Stimulated activated CD4-positive, alpha-beta T cell treated with anti-CD3 and anti-CD28 coated beads, Interleukin-1b, Interleukin-23, amount 100 ng/mL, for 48 hours (primary cell): ENCODE data around the gene GUF1.
"Not testable (repeated sequence)": the region's sequence is repeated elsewhere in the genome, so short reads cannot be mapped to it uniquely, and the experiment has no call there.

Experiments
- DNase-seq: peaks from one replicate; pipeline ENCODE4 v3.0.0-alpha.2; 2020

The GUF1 gene

DNA sequence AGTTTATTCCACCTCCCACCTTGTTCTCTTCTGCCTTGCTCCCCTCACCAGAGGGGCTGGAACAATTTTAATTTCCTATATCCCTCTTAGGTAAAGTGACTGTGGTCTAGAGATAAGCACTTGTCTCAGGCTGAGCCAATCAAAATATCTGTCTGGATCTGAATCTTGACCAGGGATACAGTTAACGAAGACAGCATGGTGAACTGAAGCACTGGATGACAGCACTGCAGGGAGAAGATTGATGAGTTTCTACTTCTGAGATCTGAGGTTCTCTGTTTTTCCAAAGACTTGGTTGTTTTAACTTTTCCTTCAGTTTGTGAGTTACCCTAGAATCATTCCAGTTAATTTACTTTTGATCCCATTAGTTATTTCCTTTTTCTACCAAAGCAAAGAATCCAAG, 34.9 kb downstream of the GUF1 start:
- DNase-seq = no peak

DNA sequence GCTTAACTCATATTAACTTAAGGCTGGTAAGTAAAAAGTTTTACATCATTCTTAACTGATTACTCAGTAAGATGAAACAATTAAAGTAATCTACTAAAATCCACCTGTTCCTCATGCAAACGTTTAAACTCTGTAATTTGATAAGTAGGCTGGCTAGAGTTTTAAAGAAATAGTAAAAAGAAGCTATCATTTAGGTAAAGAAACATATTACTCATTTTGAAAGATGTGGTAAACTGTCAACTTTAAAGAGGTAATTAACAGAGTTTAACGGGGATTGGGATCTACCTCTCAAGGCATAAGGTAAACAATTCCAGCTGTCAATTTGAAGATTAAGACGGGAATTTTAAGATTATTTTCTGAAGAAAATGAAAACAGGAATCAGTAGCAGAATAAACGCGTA, 38.4 kb downstream of the GUF1 start:
- DNase-seq = no peak

DNA sequence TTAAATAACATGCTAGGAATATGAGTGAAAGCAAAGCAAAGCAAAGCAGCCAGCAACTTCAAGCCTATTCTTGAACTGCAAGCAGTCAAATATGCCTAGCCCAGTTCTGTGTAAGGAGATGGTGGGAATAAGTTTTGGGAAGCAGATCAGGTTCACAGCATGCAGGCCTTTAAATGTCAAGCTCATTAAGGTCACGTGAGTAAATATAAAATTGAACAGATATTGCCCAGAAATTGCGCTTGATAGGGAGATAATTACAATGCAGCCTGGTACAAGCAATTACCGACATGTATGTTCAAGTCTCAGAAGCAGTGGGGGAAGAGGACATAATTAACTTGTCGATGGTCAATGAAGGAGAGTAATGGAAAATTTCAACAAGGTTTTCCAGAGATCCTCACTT, 42.2 kb downstream of the GUF1 start:
- DNase-seq = no peak

DNA sequence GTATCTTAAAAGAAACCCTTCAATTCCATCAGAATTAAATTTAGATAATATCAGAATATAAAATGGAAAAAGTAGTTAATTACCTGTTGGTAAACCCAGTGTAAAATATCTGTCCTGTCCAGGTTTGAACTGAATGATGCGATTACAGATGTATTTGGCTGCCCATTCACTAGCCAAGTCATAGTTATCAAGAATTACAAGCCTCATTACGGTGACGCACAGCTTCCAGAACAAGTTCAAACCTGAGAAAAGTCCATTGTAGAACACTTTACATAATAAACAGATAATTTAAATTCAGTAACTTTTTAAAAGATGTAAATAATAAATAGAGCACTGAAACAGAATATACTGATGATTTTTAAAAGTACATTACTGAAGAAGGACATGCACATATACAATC, 43.8 kb downstream of the GUF1 start:
- DNase-seq = no peak

DNA sequence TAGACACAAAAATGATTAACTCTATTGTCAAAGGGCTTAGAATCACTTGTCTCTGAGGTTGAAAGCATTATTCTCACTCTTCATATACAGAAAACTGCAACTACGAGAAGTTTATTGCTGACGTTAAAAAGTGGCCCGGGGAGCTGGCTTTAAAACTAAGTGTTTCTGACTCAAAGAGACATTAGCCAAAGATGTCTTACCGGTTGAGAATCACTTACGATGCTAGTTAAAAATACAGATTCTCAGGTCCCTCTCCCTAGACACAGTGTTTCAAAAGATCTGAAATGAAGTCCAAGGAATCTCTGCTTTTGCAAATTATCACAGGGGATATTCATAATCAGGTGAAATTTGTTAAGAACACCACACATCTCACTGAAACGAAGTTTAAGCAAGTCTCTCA, 46.9 kb downstream of the GUF1 start:
- no peak for DNase-seq

DNA sequence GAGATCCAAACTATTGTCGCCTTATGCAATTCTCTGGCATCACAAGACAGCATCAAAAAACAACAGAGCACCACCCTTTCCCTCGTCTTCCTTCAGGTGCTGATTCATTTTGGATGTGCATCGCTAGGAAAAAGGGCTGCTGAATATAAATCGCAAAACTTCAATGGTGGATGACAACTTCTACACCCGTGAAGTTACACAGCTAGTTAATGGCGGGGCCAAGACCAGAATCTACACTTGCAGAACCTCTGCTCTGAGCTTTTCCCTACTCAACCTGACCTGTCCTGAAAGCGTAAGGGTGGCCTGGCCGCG, 47.5 kb downstream of the GUF1 start:
- DNase-seq = no peak

DNA sequence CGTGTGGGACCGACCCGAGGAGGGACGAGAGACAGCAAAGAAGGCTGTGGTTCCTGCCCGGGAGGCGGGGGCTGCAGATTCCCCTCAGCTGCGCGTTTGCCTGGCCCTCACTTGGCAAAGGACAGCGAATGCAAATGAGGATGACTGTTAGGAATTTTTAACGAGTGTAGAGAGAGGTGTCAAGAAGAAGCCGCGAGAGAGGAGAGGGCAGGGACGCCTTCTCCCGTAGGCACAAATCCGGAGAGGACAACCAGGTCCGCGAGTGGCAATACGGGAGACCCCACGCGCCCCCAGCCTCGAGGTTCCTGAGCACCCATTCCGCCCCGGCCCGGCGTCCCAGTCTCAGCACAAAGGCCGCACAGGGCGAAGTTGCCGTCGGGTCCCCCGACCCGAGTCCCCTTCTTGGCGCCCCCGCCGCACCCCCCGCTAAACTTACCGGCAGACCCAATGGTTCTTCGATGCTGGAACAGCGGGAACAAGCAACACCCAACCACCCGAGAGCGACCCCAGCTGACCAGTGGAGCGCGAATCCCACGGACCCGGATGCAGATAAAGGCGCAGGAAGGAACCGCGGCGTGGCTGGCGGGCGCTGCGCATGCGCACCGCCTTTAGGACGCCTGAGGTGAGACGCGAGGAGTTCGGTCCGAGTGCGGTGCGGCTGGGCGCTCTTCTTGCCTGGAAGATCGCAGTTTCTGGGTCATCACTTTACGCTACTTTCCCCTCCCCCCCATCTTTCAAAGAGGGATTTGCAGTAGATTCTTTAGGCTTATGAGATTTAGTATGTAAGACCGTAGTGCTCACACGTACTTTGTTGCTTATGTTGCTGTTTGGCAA, 48.0 kb downstream of the GUF1 start, which contains the start of gene GNPDA2:
Gene GNPDA2, minus strand, starts transcription at position 519 of the 834 bp plus-strand sequence. CDS start 4,349 bp downstream, outside the sequence.
- peak; percentile 81 for DNase-seq

DNA sequence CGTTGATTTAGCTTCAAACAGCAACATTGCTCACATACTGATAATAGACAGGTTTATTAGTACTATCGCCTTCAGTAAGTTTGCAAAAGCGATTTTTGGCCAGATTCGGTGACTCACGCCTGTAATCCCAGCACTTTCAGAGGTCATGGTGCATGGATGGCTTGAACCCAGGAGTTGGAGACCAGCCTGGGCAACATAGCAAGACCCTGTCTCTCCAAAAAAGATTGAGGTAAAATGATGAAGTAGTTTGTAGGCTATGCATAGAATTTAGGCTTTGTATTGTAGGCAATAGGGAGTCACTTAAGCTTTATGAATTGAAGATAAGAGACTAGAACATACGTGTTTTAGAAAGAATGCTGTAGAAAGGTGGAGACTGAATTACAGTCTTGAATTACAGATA, 49.3 kb downstream of the GUF1 start:
- DNase-seq = no peak

DNA sequence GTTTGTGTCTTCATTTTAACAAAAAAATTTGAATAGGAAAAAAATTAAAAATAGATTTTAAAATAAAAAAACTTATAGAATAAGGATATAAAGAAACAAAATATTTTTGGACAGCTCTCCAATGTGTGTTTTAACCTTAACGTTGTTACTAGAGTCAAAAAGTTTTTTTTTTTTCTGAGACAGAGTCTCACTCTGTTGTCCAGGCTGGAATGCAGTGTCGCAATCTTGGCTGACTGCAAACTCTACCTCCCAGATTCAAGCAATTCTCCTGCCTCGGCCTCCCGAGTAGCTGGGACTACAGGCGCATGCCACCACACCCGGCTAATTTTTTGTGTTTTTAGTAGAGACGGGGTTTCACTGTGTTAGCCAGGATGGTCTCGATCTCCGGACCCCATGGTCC, 50.5 kb downstream of the GUF1 start:
- DNase-seq = not testable (repeated sequence)

DNA sequence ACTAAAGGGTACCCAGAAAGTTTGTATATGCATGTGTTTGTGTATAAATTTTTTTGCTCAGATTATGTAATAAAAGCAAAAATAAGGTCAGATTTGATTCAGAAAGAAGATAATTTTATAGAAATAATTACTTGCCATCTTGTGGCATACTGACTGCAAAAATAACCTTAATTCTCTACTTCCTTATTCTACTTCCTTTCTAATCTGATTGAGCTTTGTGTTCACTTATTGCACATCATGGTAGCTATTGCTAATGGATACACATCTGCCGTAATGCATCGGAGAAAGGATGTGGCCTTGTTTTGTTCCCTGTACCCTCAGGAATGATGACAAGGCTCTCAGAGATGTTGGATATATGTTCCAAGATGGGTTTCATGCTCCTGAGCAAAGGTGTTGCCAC, 58.7 kb downstream of the GUF1 start:
- DNase-seq = no peak

DNA sequence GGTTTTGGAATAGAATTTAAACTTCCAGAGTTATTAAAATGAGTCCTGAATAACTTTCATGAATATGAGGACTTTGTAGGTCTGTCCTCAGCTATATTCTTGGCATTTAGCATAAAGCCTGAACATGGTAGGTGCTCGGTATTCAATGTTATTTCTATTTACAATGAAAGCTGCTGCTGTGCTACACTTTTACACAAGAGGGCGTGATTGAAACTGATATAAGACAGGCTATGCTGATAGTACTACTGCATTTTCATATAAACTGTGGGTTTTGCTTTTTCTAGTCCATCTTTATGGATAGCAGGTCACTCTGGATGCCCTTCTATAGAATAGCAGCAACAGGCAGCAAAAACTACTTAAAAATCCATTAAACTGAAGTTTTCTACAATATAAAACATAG, 60.4 kb downstream of the GUF1 start:
- no peak for DNase-seq

DNA sequence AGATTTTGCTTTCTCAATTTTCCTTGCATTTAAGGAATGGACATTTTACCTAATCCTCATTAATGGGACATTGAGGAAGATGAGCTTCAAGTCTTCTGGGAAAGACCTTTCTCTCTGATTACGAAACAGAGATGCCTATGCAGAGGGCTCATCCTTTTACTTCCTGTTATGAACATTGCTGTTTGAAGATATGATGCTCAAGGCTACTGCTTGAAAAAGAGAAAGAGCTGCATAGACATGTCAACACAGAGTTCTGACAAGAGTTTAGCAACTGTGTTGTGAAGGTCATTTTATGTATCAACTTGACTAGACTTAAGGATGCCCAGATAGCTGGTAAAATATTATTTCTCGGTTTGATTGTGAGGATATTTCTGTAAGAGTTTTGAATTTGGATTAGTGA, 62.0 kb downstream of the GUF1 start:
- no peak for DNase-seq
